Effector CD4-positive, alpha-beta T cell (primary cell): ENCODE measurements around the gene TTLL11.

ENCODE experiments used
- DNase-seq: peaks from one replicate; pipeline ENCODE4 v3.0.0-alpha.2; 2020

TTLL11 gene

DNA sequence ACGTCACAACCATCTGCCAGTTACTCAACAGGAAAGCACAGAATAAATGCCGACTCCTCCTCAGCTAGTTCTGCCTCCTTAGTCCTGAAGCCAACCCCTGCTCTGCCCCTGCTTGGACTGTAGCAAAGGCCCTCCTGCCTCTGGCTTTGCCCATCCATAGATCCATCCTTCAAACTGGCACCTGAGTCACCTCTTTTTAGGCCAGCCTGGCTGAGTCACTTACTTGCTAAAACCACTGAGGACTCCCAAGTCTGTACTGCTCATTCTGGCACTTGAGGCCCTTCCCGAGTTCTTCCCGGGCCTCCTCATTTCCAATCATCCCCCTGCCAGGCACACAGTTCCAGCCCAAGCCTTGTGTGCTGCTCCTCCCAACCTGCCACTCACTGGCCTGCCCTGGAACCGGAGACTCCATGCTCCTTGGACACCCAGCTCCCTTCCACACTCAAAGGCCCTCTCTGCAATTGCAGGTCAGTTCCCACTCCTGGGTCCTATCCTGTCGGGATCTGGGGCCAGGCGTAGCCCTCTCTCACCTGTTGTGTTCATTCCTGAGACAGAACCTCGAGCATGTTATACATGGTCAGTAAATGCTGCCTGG lies 221.6 kb downstream of the TTLL11 start:
- no peak for DNase-seq

- no peak for DNase-seq
Measured at GRCh38 chr9:121870271-121870670, 222.8 kb downstream of the TTLL11 start.

GRCh38 chr9:121868626-121869025 lies 224.5 kb downstream of the TTLL11 start:
- DNase-seq = no peak

- no peak for DNase-seq
Measured at GRCh38 chr9:121866927-121867326, 226.2 kb downstream of the TTLL11 start.

- no peak for DNase-seq
Measured at GRCh38 chr9:121865884-121866283, 227.2 kb downstream of the TTLL11 start.

GRCh38 chr9:121865060-121865459 lies 228.0 kb downstream of the TTLL11 start:
- DNase-seq = no peak

DNA sequence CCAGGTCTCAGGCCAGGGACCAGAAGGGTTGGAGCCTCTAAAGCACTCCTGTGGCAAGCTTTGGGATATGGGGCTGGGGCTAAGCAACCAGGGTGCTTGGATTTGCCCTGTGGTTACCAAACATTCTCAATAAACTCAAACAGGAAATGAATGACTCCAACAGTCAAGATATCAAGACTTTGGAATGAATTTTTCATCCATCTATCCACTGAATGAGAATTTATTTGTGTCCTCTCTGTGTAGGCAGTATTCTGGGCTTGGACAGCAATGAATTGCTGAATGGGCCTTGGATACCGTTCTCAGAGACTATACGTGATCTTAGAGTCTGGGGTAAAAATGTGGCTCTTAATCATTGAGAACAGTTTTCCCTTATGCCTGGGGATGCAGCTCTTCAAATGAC lies 229.2 kb downstream of the TTLL11 start:
- no peak for DNase-seq

DNA sequence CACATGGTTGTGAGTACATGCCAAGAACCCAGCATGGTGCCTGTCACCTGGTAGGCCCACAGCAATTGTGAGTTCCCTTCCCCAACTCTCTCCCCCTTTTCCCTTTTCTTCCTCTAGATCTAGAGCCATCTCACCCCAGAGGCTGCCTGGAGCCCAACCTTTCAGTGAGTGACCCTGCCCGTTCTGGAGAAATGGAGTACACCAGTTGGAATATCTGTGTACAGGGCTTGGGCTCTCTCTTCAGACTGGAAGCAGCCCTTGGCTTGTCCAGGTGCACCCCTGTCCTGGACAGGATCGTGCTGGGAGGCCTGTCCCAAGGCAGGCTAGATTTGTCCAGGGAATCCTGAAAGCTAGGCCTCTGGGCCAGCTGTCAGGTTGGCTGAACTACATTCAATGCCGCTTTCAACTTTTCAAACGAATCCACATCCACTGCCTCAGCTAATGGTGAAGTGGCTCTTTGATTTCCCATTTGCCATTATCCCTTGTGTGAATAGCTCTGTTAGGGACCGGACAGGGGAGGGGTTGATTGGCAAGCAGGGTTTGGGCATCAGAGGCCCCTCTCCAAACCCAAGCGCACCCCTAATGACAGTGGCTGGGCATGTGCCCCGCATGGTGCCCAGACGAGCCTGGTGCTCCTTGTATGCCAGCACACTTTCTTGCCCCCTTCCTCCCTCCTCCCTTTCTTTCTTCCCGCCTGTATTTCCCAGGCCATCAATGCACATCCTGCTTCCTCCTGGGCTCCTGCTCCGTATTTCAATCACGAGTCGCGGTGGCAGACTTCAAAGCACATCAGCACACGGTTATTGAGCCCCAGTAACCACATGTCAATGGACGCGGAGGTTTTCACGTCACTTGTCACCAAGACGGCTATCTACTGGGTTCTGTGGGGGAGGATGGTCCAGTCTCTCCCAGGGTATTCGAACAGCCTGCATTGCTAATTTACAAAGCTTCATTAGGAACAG lies 230.5 kb downstream of the TTLL11 start:
- DNase-seq = no peak

DNA sequence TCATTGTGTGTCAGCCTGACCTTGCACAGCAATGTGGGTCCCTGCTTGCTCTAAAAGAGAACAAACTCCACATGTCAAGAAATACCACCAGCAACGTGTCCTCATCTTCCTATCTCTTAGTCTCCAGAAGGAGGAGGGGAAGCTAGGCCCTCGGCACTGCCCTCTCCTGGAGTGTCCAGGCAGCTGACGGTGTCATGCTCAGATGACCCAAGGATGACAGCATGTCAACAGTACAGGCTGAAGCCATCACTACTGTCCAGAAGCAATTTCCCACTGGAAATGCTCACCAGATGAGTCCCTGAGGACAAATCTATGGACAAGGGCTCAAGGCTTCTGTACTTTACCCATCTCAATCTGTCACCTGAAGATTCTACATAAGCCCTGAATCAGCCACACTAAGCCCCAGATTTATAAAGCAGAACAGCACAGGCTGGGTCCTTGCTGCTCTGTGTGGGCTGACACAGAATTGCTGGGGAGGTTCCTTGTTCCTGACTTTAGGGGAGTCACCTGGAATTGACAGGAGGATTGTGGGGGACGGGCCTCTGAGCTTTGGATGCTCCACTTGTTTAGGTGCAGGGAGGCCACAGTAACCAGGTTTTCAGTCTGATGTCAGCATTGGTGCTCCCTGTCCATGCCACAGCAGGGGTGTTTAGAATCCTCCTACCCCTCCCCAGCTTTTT lies 231.5 kb downstream of the TTLL11 start:
- DNase-seq = no peak

DNA sequence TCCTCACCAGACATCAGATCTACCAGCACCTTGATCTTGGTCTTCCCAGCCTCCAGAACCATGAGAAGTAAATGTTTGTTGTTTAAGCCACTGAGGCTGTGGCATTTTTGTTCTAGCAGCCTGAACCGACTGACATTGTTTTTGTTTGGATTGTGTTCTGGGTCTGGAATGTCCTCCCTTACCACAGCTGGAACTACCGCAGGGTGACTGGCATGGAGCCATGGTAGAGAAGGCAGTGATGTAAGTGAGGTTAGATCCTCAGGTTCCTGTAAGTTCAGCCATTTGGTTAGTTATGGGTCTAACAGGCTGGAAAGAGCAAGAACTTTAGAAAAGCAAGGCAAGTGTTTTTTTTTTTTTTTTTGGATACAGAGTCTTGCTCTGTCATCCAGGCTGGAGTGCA lies 232.4 kb downstream of the TTLL11 start:
- no peak for DNase-seq

- DNase-seq = no peak
Measured at GRCh38 chr9:121860213-121860612, 232.9 kb downstream of the TTLL11 start.

DNA sequence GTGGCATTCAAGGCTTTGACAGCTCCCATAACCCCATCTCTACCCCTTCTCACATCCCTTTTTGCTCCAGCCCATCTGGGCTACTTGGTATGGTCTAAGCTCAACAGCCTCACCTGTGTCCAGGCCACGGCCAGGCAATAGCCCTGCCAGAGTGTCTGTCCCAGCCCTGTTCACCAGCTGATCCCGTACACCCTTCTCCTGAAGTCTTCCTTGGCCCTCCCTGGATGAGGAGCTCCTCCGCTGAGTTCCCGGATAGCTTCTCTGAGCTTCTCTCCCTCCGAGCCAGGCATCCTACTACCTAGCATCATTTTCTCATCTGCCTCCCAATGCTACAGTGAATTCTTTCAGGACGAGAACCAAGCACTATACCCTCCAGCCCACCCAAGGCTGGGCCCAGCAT lies 233.5 kb downstream of the TTLL11 start:
- DNase-seq = no peak

GRCh38 chr9:121858788-121859187 lies 234.3 kb downstream of the TTLL11 start:
- no peak for DNase-seq

GRCh38 chr9:121857928-121858327 lies 235.2 kb downstream of the TTLL11 start:
- no peak for DNase-seq

DNA sequence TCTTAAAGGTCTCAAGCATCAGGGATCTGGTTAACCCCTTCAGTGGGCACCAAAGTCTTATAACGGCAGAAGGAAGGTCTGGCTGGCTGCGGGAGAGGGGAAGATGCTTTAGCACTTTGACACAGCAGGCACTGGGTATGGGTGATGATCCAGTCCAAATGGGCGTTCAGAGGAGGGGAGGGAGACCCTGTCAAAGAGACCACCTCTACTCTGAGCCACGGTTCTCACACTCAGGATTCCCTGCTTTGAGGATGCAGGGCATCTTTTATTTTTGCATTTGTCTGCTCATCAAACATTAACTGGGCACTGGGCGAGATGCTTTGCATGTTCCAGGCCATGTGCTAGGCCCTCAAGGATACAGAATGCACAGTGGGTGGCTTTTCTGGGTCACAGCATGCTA lies 237.6 kb downstream of the TTLL11 start:
- no peak for DNase-seq

GRCh38 chr9:121853617-121854395 lies 239.3 kb downstream of the TTLL11 start:
- DNase-seq = no peak

DNA sequence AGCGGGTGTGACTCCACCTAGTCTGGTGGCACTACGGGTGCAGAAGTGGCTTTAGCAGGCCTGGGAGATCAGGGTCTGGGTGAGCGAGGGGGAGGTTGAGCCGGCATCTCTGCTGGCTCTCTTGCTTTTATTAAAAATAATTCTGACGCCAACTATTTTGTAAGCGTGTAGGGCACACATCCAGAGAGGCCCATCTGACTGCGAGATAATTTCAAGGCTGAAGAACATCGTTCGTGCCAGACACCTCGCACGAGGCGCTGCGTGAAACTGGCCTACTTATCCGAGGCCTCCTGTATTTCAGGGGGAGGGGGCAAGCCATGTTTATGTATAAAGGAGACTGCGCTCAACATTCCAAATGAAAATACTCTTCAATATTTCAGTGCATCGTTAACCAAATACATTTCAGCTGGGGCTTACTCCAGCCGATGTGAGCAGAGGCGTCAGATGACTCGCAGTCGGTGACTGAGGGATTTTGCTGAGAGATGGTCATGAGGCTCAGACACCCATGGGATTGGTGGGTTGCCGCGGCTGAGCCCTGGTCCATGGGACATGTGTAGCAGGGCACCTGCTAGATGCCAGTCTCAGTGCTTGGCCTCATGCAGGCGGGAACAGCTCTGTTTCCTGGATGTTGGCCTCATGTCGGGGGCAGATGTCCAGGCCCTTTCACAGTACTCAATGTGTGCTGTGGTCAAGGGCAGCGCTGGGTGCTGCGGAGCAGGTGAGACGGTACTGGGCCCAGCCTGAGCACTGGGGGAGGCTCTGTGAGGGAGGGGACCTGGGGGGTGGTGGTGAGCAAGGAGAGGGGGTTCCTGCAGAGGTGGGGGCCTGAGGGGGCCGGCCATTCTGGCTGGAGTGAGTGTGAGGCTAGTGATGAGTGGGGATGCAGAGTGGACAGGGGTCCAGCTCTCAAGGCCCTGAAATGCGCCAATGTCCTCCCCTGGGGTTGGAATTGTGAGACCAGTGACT lies 240.2 kb downstream of the TTLL11 start:
- no peak for DNase-seq

DNA sequence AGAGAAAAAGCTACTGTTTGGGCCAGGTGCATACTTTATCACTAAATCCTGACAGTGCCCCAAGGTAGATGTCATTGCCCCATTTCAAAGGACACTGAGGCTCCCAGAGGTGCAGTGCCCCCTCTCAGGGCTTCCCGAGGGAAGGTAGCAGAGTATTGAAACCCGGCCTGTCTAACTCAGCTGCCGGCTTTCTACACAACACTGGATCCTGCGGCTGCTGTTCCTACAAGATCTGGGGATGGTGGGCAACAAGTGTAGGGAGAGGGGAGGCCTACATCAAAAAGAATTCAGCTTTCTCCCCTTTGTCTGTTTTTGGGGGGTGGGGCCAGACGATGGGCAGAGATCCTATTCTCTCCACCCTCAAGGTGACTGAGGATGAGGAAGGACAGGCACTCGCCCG lies 240.9 kb downstream of the TTLL11 start:
- no peak for DNase-seq

- DNase-seq = no peak
Measured at GRCh38 chr9:121851641-121852091, 241.4 kb downstream of the TTLL11 start.

GRCh38 chr9:121850366-121850765 lies 242.7 kb downstream of the TTLL11 start:
- DNase-seq = no peak

- no peak for DNase-seq
Measured at GRCh38 chr9:121849554-121849953, 243.6 kb downstream of the TTLL11 start.

- DNase-seq = no peak
Measured at GRCh38 chr9:121844562-121844961, 248.5 kb downstream of the TTLL11 start.
